GM13976 (cell line): Measurements from ENCODE around the gene RACK1.

ENCODE experiments used
- DNase-seq: peaks from one replicate; pipeline ENCODE4 v3.0.0; 2012; ENCODE audit warnings: low spot score
- CTCF ChIP-seq: IDR thresholded peaks from 2 replicates; pipeline ENCODE4 v1.5.1; 2012; ENCODE audit warnings: borderline replicate concordance, mild to moderate bottlenecking; ENCODE audit not compliant: insufficient read depth; ENCODE audit errors: extremely low read depth, missing control alignments, control extremely low read depth
- in situ Hi-C: fragments of 300-500 bp; cut with MboI; formaldehyde crosslinking; loops from one replicate; pipeline ENCODE4 v1.12.0; 2022; ENCODE audit warnings: low sequenced_read_pairs, mixed read lengths, inconsistent platforms; ENCODE audit not compliant: unreplicated experiment

Gene RACK1

DNA sequence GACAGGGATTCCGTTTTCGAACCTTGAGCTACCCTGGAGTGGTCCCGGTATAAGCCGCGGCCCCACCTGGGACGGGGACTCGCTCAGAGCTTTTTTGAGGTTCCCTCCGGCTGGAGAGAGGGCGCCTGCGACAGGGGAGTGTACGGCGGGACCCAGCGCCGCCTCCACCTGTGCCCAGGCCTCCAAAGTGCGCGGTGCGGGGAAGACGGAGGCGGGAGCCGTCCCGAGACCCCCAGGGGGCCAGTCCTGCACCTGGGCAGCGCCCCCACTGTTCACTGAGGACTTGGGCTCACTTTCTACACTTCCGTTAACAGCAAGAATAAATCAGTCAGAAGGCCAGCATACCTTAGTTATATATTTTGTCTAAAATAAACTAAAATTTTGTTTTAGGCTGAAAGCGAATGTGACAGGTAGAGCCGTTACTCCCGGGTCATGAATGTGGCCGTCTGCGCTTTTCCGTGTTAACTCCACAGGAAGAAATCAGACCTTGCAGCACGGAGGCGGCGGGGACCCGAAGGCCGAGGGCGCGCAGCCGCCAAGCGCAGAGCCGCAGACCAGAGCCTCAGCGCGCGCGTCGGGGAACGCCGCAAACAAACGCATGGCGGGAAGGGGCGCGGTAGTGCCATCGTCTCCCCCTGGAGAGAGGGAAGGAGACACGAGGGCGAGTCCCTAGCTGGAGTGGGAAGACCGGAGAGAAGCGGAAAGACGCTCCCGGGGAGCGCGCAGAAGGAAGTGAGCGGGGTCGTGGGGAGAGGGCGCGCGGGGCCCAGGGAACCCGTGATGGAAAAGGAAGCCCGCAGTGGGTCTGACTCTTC is 52.8 kb downstream of the RACK1 start:
- in situ Hi-C loops: no loop called here
- TF ChIP-seq CTCF: peak; percentile 51
- peak; percentile 36 for DNase-seq

DNA sequence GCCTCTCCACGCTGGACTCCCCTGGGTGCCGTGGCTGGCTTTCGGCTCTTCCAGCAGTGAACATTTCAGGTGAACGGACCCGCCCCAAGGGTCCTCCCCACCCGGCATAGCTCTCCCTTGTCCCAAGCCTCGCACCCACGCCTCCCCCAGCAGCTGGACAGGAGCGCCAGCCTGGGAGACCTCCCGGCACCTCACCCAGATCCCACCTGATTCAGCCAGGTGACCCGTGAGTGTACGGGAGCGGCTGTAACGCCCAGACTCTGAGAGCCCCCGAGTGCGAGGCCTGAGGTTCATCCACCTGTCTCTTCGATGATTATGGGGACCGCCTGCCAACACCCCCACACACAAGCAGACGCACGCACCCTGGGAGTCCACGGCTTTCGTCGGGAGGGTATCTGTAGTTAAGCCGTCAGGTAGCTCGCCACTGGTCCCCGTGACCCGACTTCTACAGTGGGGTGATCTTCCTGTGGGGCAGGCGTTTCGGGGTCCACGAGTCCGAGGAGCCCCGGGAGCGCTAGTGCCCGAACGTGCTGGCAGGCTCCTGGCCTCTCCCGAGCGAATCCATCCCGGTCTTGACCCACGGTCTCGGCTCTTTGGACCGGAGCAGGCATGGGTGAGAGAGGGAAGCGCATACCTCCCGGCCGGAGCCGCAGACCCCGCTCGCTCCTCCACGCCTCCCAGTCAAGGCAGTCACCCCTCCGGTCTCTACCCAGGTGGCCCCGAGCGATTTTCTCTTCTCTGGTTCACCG is 53.6 kb downstream of the RACK1 start:
- no peak for TF ChIP-seq CTCF
- DNase-seq: no peak
- in situ Hi-C loops: no loop called here

- in situ Hi-C loops: no loop called here
- DNase-seq: peak; percentile 52
- no peak for TF ChIP-seq CTCF
Measured at GRCh38 chr5:181189363-181189961, 54.2 kb downstream of the RACK1 start.

GRCh38 chr5:181188700-181189362 is 54.9 kb downstream of the RACK1 start:
- DNase-seq: peak; percentile 58
- in situ Hi-C loops: no loop called here
- no peak for TF ChIP-seq CTCF

- in situ Hi-C loops: no loop called here
- no peak for DNase-seq
- no peak for TF ChIP-seq CTCF
Measured at GRCh38 chr5:181187500-181188213, 56.0 kb downstream of the RACK1 start.
